HEK293 (cell line): ENCODE results near the gene CSKMT.
A peak's percentile ranks its signal among the peaks of the same experiment; 100 is the strongest.

Experiments used
- EGR2 ChIP-seq: fragments of 450-650 bp; formaldehyde crosslinking; IDR thresholded peaks from 2 replicates; pipeline ENCODE4 v1.5.1; 2016; ENCODE audit warnings: low read depth, missing biosample characterization, missing genetic modification characterization
- KLF1 ChIP-seq: fragments of 450-650 bp; formaldehyde crosslinking; IDR thresholded peaks from 2 replicates; pipeline ENCODE4 v1.5.1; 2016; ENCODE audit warnings: missing biosample characterization, missing genetic modification characterization
- PATZ1 ChIP-seq: fragments of 450-650 bp; formaldehyde crosslinking; IDR thresholded peaks from 2 replicates; pipeline ENCODE4 v1.5.1; 2016; ENCODE audit warnings: missing biosample characterization, missing genetic modification characterization
- REST ChIP-seq: fragments of 450-650 bp; formaldehyde crosslinking; IDR thresholded peaks from 2 replicates; pipeline ENCODE4 v1.5.1; 2016; ENCODE audit warnings: missing biosample characterization, missing genetic modification characterization
- SCRT1 ChIP-seq: fragments of 450-650 bp; formaldehyde crosslinking; IDR thresholded peaks from 2 replicates; pipeline ENCODE4 v1.5.1; 2016; ENCODE audit warnings: missing biosample characterization, missing genetic modification characterization, borderline replicate concordance
- SP2 ChIP-seq: fragments of 450-650 bp; formaldehyde crosslinking; IDR thresholded peaks from 2 replicates; pipeline ENCODE4 v1.5.1; 2016; ENCODE audit warnings: missing biosample characterization, missing genetic modification characterization
- SP7 ChIP-seq: fragments of 450-650 bp; formaldehyde crosslinking; IDR thresholded peaks from 2 replicates; pipeline ENCODE4 v1.5.1; 2016; ENCODE audit warnings: missing biosample characterization, missing genetic modification characterization
- ZBTB1 ChIP-seq: fragments of 450-650 bp; formaldehyde crosslinking; IDR thresholded peaks from 2 replicates; pipeline ENCODE4 v1.5.1; 2016; ENCODE audit warnings: missing biosample characterization, missing genetic modification characterization
- ZBTB26 ChIP-seq: fragments of 450-650 bp; formaldehyde crosslinking; optimal IDR thresholded peaks from 2 replicates; pipeline ENCODE3; 2016; ENCODE audit warnings: missing biosample characterization, mild to moderate bottlenecking, missing genetic modification characterization
- ZBTB48 ChIP-seq: fragments of 450-650 bp; formaldehyde crosslinking; IDR thresholded peaks from 2 replicates; pipeline ENCODE4 v1.5.1; 2016; ENCODE audit warnings: missing biosample characterization, missing genetic modification characterization
- ZBTB8A ChIP-seq: fragments of 450-650 bp; formaldehyde crosslinking; IDR thresholded peaks from 2 replicates; pipeline ENCODE4 v1.5.1; 2016; ENCODE audit warnings: missing biosample characterization, missing genetic modification characterization
- ZFP41 ChIP-seq: fragments of 450-650 bp; formaldehyde crosslinking; IDR thresholded peaks from 2 replicates; pipeline ENCODE4 v1.5.1; 2016; ENCODE audit warnings: missing biosample characterization, missing genetic modification characterization, borderline replicate concordance
- ZNF114 ChIP-seq: fragments of 450-650 bp; formaldehyde crosslinking; IDR thresholded peaks from 2 replicates; pipeline ENCODE4 v1.5.0; 2017; ENCODE audit warnings: missing biosample characterization, missing genetic modification characterization
- ZNF157 ChIP-seq: fragments of 450-650 bp; formaldehyde crosslinking; IDR thresholded peaks from 2 replicates; pipeline ENCODE4 v1.5.1; 2016; ENCODE audit warnings: missing biosample characterization, missing genetic modification characterization
- ZNF19 ChIP-seq: fragments of 450-650 bp; formaldehyde crosslinking; IDR thresholded peaks from 2 replicates; pipeline ENCODE4; 2016; ENCODE audit warnings: missing biosample characterization, missing genetic modification characterization, low read depth
- ZNF302 ChIP-seq: fragments of 450-650 bp; formaldehyde crosslinking; IDR thresholded peaks from 2 replicates; pipeline ENCODE4 v1.5.1; 2016; ENCODE audit warnings: missing biosample characterization, missing genetic modification characterization, low read depth
- ZNF324 ChIP-seq: fragments of 450-650 bp; formaldehyde crosslinking; IDR thresholded peaks from 2 replicates; pipeline ENCODE4 v1.5.1; 2016; ENCODE audit warnings: missing biosample characterization, missing genetic modification characterization
- ZNF354C ChIP-seq: fragments of 450-650 bp; formaldehyde crosslinking; IDR thresholded peaks from 2 replicates; pipeline ENCODE4 v1.5.1; 2016; ENCODE audit warnings: missing biosample characterization, missing genetic modification characterization, low read depth, borderline replicate concordance
- ZNF362 ChIP-seq: fragments of 450-650 bp; formaldehyde crosslinking; IDR thresholded peaks from 2 replicates; pipeline ENCODE4 v1.5.1; 2016; ENCODE audit warnings: missing biosample characterization, missing genetic modification characterization
- ZNF366 ChIP-seq: fragments of 450-650 bp; formaldehyde crosslinking; conservative IDR thresholded peaks from 2 replicates; pipeline ENCODE4 v1.5.1; 2016; ENCODE audit warnings: missing biosample characterization, missing genetic modification characterization
- ZNF529 ChIP-seq: fragments of 450-650 bp; formaldehyde crosslinking; IDR thresholded peaks from 2 replicates; pipeline ENCODE4 v1.5.1; 2017; ENCODE audit warnings: missing genetic modification characterization, missing biosample characterization; ENCODE audit not compliant: insufficient replicate concordance
- ZNF548 ChIP-seq: fragments of 450-650 bp; formaldehyde crosslinking; IDR thresholded peaks from 2 replicates; pipeline ENCODE4 v1.5.1; 2016; ENCODE audit warnings: missing biosample characterization, missing genetic modification characterization
- ZNF596 ChIP-seq: fragments of 450-650 bp; IDR thresholded peaks from 2 replicates; pipeline ENCODE4 v1.5.0; 2018; ENCODE audit warnings: missing biosample characterization, mild to moderate bottlenecking, missing genetic modification characterization, moderate library complexity
- ZNF623 ChIP-seq: fragments of 450-650 bp; formaldehyde crosslinking; IDR thresholded peaks from 2 replicates; pipeline ENCODE4 v1.5.1; 2016; ENCODE audit warnings: missing biosample characterization, missing genetic modification characterization
- ZNF654 ChIP-seq: fragments of 450-650 bp; formaldehyde crosslinking; IDR thresholded peaks from 2 replicates; pipeline ENCODE4 v1.5.1; 2016; ENCODE audit warnings: low read depth, missing biosample characterization, missing genetic modification characterization
- ZNF747 ChIP-seq: fragments of 450-650 bp; formaldehyde crosslinking; IDR thresholded peaks from 2 replicates; pipeline ENCODE4 v1.5.1; 2016; ENCODE audit warnings: missing biosample characterization, missing genetic modification characterization
- ZNF830 ChIP-seq: fragments of 450-650 bp; IDR thresholded peaks from 2 replicates; pipeline ENCODE4 v1.5.0; 2018; ENCODE audit warnings: missing biosample characterization, missing genetic modification characterization, low read depth, mild to moderate bottlenecking, moderate library complexity
- ZNF843 ChIP-seq: fragments of 450-650 bp; formaldehyde crosslinking; IDR thresholded peaks from 2 replicates; pipeline ENCODE4 v1.5.1; 2016; ENCODE audit warnings: missing biosample characterization, missing genetic modification characterization
- ZSCAN16 ChIP-seq: fragments of 450-650 bp; formaldehyde crosslinking; IDR thresholded peaks from 2 replicates; pipeline ENCODE4 v1.5.1; 2016; ENCODE audit warnings: missing biosample characterization, missing genetic modification characterization
- ZSCAN30 ChIP-seq: fragments of 450-650 bp; IDR thresholded peaks from 2 replicates; pipeline ENCODE4 v1.5.1; 2018; ENCODE audit warnings: missing biosample characterization, mild to moderate bottlenecking, missing genetic modification characterization, moderate library complexity
- ZSCAN5A ChIP-seq: fragments of 450-650 bp; formaldehyde crosslinking; IDR thresholded peaks from 2 replicates; pipeline ENCODE4 v1.5.1; 2016; ENCODE audit warnings: missing biosample characterization, missing genetic modification characterization

The CSKMT gene

GRCh38 chr11:62705880-62706849 is 41.1 kb downstream of the CSKMT start (continued):
- TF ChIP-seq ZNF843 (tag by site-specific recombination) (no peak), ZNF19 (tag by site-specific recombination) (no peak), ZFP41 (no peak), ZBTB8A (tag by site-specific recombination) (peak; percentile 90), ZBTB1 (tag by site-specific recombination) (no peak), EGR2 (no peak), ZNF354C (no peak), ZSCAN30 (tag by site-specific recombination) (no peak), ZSCAN16 (tag by site-specific recombination) (no peak), ZNF366 (tag by site-specific recombination) (no peak), ZNF548 (tag by site-specific recombination) (no peak), ZNF654 (tag by site-specific recombination) (no peak), ZNF157 (tag by site-specific recombination) (no peak), ZNF324 (tag by site-specific recombination) (no peak), KLF1 (tag by site-specific recombination) (0 out of 2 replicates have a peak, but pooled peaks have one; percentile 12), ZNF302 (no peak), ZNF362 (tag by site-specific recombination) (no peak), REST (tag by site-specific recombination) (peak; percentile 32; the same call in 1 of the 2 replicates), ZBTB26 (peak; percentile 31), ZSCAN5A (tag by site-specific recombination) (no peak), ZNF747 (tag by site-specific recombination) (no peak), ZNF623 (no peak), ZNF830 (tag by site-specific recombination) (no peak), SP2 (tag by site-specific recombination) (peak; percentile 91), ZNF596 (tag by site-specific recombination) (no peak), ZBTB48 (tag by site-specific recombination) (no peak), SCRT1 (tag by site-specific recombination) (0 out of 2 replicates have a peak, but pooled peaks have one; percentile 12), SP7 (tag by site-specific recombination) (0 out of 2 replicates have a peak, but pooled peaks have one; percentile 9), ZNF114 (no peak), ZNF529 (tag by site-specific recombination) (no peak), PATZ1 (tag by site-specific recombination) (peak; percentile 83)
